K562 (cell line): ENCODE data around the gene SHANK1. TPM values are rescaled to one million over a fixed set of nuclear protein-coding genes. Genes with fewer than 3 reads are reported as not detected.

ENCODE experiments used
- ARID1B ChIP-seq: fragments of 450-650 bp; IDR thresholded peaks from 2 replicates; pipeline ENCODE4 v1.6.1; 2016; ENCODE audit warnings: antibody characterized with exemption, mild to moderate bottlenecking, inconsistent platforms
- FOS ChIP-seq: IDR thresholded peaks from 3 replicates; pipeline ENCODE4 v1.6.1; 2011; ENCODE audit not compliant: insufficient read length; ENCODE audit errors: extremely low read depth
- GTF2F1 ChIP-seq: IDR thresholded peaks from 2 replicates; pipeline ENCODE4 v1.6.1; 2011; ENCODE audit warnings: low read depth, low read length, improper control_type of control experiment
- SIN3A ChIP-seq, 2 experiments: fragments of 150-350 bp in 1 of 2; IDR thresholded peaks; 2 replicates each; pipeline ENCODE4 v1.6.1; 2011 to 2016; ENCODE audit warnings: borderline replicate concordance in 2 of 2, low read depth in 2 of 2, low read length in 2 of 2, mild to moderate bottlenecking in 2 of 2, moderate library complexity in 2 of 2; ENCODE audit not compliant: control insufficient read depth in 1 of 2
- SREBF1 ChIP-seq: fragments of 150-350 bp; IDR thresholded peaks from 2 replicates; pipeline ENCODE4 v1.6.1; 2014; ENCODE audit warnings: antibody characterized with exemption, low read depth, low read length, borderline replicate concordance
- TAF7 ChIP-seq: fragments of 450-650 bp; IDR thresholded peaks from 2 replicates; pipeline ENCODE4 v1.6.1; 2016; ENCODE audit warnings: missing genetic modification characterization, missing compliant biosample characterization
- ZNF75A ChIP-seq: fragments of 450-650 bp; formaldehyde crosslinking; IDR thresholded peaks from 2 replicates; pipeline ENCODE4 v1.4.0; 2020; ENCODE audit warnings: mild to moderate bottlenecking
- polyA plus RNA-seq, 8 experiments: library from polyadenylated mRNA; depleted of rRNA in 4 of 8; stranded (reverse) in 5 of 8; unstranded in 3 of 8; fragments of >200 nt; fragmentation: Nextera tagmentation in 2 of 8; fragmentation: Illumina TruSeq in 1 of 8; extraction: Ambion mirVana in 2 of 8; extraction: Trizol in 1 of 8; gene quantifications; 2 replicates each; pipeline versions ENCODE4 v1.2.1 to v1.2.3, GENCODE V29; 2011 to 2014; ENCODE audit warnings: inconsistent platforms in 1 of 8, missing spikeins in 1 of 8
- total RNA-seq, 7 experiments: library from RNA; depleted of rRNA in 6 of 7; stranded (reverse); fragments of >200 nt in 6 of 7; fragmentation: Illumina TruSeq in 2 of 7; extraction: Trizol in 2 of 7; gene quantifications; 2 replicates each; pipeline versions ENCODE4 v1.2.1 to v1.2.3, GENCODE V29; 2011 to 2021; ENCODE audit warnings: low replicate concordance in 1 of 7
- TF ChIP-seq, protein P1 (sequence below): fragments of 450-650 bp; formaldehyde crosslinking; conservative IDR thresholded peaks from 2 replicates; pipeline ENCODE4 v1.4.0; 2022; ENCODE audit warnings: mild to moderate bottlenecking, missing genetic modification characterization
- TF ChIP-seq, protein P2 (sequence below): sonication (generic); formaldehyde crosslinking; IDR thresholded peaks from 2 replicates; pipeline ENCODE4 v1.8.0; 2022; ENCODE audit warnings: missing genetic modification reagents, mild to moderate bottlenecking, borderline replicate concordance
- TF ChIP-seq, protein P3 (sequence below): sonication (generic); formaldehyde crosslinking; IDR thresholded peaks from 2 replicates; pipeline ENCODE4 v1.8.1; 2023; ENCODE audit warnings: mild to moderate bottlenecking, missing genetic modification reagents
- TF ChIP-seq, protein P4 (sequence below): IDR thresholded peaks from 2 replicates; pipeline ENCODE4 v1.6.1; 2011; ENCODE audit not compliant: insufficient read length; ENCODE audit errors: extremely low read depth
- TF ChIP-seq, protein P5 (sequence below), 2 experiments: IDR thresholded peaks in 1 of 2; conservative IDR thresholded peaks in 1 of 2; 2 replicates each; pipeline ENCODE4 v1.6.1; 2016; ENCODE audit warnings: low read depth in 2 of 2, mild to moderate bottlenecking in 1 of 2, missing compliant biosample characterization in 1 of 2, missing genetic modification characterization in 1 of 2, moderate library complexity in 1 of 2

Gene SHANK1
- total and polyA plus RNA-seq, 9 of the 15 experiments (the other 6 are each of a cell fraction or from before 2014, with no cell fraction given), result 0.33 to 1.3 (median 0.55) TPM; not detected in 2

DNA sequence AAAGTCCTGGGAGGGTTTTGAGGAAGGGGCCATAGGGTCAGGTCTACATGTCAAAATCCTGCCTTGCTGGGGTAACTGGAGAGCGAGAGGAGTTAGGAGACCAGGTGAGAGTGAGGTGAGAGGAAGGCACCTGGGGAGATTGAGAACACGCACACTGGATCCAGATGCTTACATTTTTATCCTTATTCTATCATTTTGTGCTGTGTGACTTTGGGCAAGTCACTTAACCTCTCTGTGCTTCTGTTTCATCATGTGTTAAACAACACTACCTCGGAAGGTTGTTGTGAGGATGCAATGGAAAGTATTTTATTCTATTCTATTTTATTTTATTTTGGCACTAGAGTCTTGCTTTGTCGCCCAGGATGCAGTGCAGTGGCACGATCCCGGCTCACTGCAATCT, 66.9 kb downstream of the SHANK1 start (continued):
- TF ChIP-seq, protein P1, sequence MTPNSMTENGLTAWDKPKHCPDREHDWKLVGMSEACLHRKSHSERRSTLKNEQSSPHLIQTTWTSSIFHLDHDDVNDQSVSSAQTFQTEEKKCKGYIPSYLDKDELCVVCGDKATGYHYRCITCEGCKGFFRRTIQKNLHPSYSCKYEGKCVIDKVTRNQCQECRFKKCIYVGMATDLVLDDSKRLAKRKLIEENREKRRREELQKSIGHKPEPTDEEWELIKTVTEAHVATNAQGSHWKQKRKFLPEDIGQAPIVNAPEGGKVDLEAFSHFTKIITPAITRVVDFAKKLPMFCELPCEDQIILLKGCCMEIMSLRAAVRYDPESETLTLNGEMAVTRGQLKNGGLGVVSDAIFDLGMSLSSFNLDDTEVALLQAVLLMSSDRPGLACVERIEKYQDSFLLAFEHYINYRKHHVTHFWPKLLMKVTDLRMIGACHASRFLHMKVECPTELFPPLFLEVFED, result no peak
- TF ChIP-seq, protein P2, sequence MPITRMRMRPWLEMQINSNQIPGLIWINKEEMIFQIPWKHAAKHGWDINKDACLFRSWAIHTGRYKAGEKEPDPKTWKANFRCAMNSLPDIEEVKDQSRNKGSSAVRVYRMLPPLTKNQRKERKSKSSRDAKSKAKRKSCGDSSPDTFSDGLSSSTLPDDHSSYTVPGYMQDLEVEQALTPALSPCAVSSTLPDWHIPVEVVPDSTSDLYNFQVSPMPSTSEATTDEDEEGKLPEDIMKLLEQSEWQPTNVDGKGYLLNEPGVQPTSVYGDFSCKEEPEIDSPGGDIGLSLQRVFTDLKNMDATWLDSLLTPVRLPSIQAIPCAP (CRISPR knock-in tag), result no peak
- TF ChIP-seq, protein P3, sequence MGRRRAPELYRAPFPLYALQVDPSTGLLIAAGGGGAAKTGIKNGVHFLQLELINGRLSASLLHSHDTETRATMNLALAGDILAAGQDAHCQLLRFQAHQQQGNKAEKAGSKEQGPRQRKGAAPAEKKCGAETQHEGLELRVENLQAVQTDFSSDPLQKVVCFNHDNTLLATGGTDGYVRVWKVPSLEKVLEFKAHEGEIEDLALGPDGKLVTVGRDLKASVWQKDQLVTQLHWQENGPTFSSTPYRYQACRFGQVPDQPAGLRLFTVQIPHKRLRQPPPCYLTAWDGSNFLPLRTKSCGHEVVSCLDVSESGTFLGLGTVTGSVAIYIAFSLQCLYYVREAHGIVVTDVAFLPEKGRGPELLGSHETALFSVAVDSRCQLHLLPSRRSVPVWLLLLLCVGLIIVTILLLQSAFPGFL, result no peak
- no peak for TF ChIP-seq GTF2F1
- TF ChIP-seq, protein P4, sequence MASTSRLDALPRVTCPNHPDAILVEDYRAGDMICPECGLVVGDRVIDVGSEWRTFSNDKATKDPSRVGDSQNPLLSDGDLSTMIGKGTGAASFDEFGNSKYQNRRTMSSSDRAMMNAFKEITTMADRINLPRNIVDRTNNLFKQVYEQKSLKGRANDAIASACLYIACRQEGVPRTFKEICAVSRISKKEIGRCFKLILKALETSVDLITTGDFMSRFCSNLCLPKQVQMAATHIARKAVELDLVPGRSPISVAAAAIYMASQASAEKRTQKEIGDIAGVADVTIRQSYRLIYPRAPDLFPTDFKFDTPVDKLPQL, result no peak
- TF ChIP-seq ZNF75A (CRISPR knock-in tag), result no peak
- TF ChIP-seq SIN3A (IDR thresholded peaks at IDR 0.05; ENCODE audit: borderline replicate concordance in 2 of 2, control insufficient read depth in 1 of 2, low read depth in 2 of 2, low read length in 2 of 2), result no peak
- TF ChIP-seq, protein P5, sequence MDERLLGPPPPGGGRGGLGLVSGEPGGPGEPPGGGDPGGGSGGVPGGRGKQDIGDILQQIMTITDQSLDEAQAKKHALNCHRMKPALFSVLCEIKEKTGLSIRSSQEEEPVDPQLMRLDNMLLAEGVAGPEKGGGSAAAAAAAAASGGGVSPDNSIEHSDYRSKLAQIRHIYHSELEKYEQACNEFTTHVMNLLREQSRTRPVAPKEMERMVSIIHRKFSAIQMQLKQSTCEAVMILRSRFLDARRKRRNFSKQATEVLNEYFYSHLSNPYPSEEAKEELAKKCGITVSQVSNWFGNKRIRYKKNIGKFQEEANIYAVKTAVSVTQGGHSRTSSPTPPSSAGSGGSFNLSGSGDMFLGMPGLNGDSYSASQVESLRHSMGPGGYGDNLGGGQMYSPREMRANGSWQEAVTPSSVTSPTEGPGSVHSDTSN (CRISPR knock-in tag; IDR thresholded peaks at IDR 0.05; ENCODE audit: low read depth), result no peak
- TF ChIP-seq, protein P5 (tag; conservative IDR thresholded peaks at IDR 0.05; ENCODE audit: low read depth), result no peak
- TF ChIP-seq FOS, result no peak
- TF ChIP-seq ARID1B, result no peak
- TF ChIP-seq TAF7 (tag), result no peak
- TF ChIP-seq SREBF1, result no peak
